Gastroesophageal sphincter (tissue), 3 donors: ENCODE measurements around the gene NCOA5.

Source experiments
- EP300 ChIP-seq: sonication (generic); formaldehyde crosslinking; IDR thresholded peaks from one replicate; pipeline ENCODE4 v1.6.1; 2017; ENCODE audit warnings: antibody characterized with exemption, mild to moderate bottlenecking
- POLR2AphosphoS5 ChIP-seq: sonication (generic); formaldehyde crosslinking; IDR thresholded peaks from one replicate; pipeline ENCODE4 v1.6.1; 2017; ENCODE audit warnings: antibody characterized with exemption
- TF ChIP-seq, protein P1 (sequence below), 4 experiments: fragments of 200-600 bp in 2 of 4; fragments of 450-650 bp in 2 of 4; sonication (generic) in 1 of 4; IDR thresholded peaks; one replicate each; pipeline ENCODE4 v1.5.1; 2017 to 2019; ENCODE audit warnings: antibody characterized with exemption in 4 of 4, mild to moderate bottlenecking in 2 of 4, moderate library complexity in 2 of 4

DNA sequence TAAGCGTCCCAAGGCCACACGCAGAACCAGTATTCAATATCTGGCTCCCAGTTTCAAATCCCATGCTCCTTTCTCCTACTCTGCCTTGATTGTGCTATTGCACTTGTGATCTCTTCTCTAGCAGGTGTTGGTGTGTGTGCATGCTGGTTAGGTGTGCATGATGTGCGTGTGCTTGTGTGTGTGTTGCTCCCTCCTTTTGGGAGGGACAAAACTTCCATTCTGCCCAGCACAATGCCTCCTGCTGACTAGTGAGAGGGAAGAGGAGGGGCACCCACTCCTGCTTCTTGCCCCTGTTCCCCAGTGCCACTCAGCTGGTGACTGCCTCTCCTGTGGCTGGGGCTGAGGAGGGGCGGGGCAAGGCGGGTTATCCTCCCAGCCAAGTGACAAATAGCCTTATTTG is 48.1 kb upstream of the NCOA5 start:
- TF ChIP-seq, protein P1, sequence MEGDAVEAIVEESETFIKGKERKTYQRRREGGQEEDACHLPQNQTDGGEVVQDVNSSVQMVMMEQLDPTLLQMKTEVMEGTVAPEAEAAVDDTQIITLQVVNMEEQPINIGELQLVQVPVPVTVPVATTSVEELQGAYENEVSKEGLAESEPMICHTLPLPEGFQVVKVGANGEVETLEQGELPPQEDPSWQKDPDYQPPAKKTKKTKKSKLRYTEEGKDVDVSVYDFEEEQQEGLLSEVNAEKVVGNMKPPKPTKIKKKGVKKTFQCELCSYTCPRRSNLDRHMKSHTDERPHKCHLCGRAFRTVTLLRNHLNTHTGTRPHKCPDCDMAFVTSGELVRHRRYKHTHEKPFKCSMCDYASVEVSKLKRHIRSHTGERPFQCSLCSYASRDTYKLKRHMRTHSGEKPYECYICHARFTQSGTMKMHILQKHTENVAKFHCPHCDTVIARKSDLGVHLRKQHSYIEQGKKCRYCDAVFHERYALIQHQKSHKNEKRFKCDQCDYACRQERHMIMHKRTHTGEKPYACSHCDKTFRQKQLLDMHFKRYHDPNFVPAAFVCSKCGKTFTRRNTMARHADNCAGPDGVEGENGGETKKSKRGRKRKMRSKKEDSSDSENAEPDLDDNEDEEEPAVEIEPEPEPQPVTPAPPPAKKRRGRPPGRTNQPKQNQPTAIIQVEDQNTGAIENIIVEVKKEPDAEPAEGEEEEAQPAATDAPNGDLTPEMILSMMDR (IDR thresholded peaks at IDR 0.05), result no peak
- TF ChIP-seq POLR2AphosphoS5 (no peak), EP300 (no peak)
